Tibial nerve (tissue), 4 donors: ENCODE results near the gene EXT2.

Experiments
- CTCF ChIP-seq, 5 experiments: fragments of 200-600 bp in 3 of 5; fragments of 450-650 bp in 2 of 5; sonication (generic) in 3 of 5; IDR thresholded peaks; one replicate each; pipeline ENCODE4 v1.5.1; 2016 to 2019; ENCODE audit warnings: antibody characterized with exemption in 5 of 5, mild to moderate bottlenecking in 3 of 5, moderate library complexity in 2 of 5
- EP300 ChIP-seq, 2 donors: sonication (generic); formaldehyde crosslinking; IDR thresholded peaks; one replicate each; pipeline ENCODE4 v1.6.1; 2017; ENCODE audit warnings: antibody characterized with exemption in 2 of 2, mild to moderate bottlenecking in 1 of 2
- POLR2A ChIP-seq, 2 donors: fragments of 450-650 bp; IDR thresholded peaks; one replicate each; pipeline ENCODE4 v1.6.1; 2017; ENCODE audit warnings: antibody characterized with exemption in 2 of 2, mild to moderate bottlenecking in 2 of 2, moderate library complexity in 2 of 2

GRCh38 chr11:44199816-44200215, 104.3 kb downstream of the EXT2 start:
- TF ChIP-seq CTCF (IDR thresholded peaks at IDR 0.05) (no peak), POLR2A (IDR thresholded peaks at IDR 0.05) (no peak), EP300 (IDR thresholded peaks at IDR 0.05) (no peak)
